Stomach smooth muscle (tissue), 2 donors: ENCODE results near the gene PLAGL2.

Source experiments
- H3K27ac ChIP-seq: one replicate; pipeline ENCODE4 v1.7.0; 2013; ENCODE audit warnings: mild to moderate bottlenecking, low read length, inconsistent platforms
- H3K27me3 ChIP-seq, 2 donors: one replicate each; pipeline ENCODE4 v1.7.0; 2013; ENCODE audit warnings: low read length in 2 of 2; ENCODE audit not compliant: insufficient read depth in 2 of 2, control insufficient read depth in 1 of 2
- H3K36me3 ChIP-seq, 2 donors: one replicate each; pipeline ENCODE4 v1.7.0; 2013; ENCODE audit warnings: low read length in 2 of 2; ENCODE audit not compliant: control insufficient read depth in 2 of 2, insufficient read depth in 2 of 2
- H3K4me1 ChIP-seq: one replicate; pipeline ENCODE4 v1.7.0; 2013; ENCODE audit warnings: low read length; ENCODE audit not compliant: control insufficient read depth, insufficient read depth
- H3K4me3 ChIP-seq, 2 donors: one replicate each; pipeline ENCODE4 v1.7.0; 2013; ENCODE audit warnings: low read length in 2 of 2
- H3K9ac ChIP-seq, 2 donors: one replicate each; pipeline ENCODE4 v1.7.0; 2013; ENCODE audit warnings: low read length in 2 of 2, mild to moderate bottlenecking in 1 of 2
- H3K9me3 ChIP-seq, 2 donors: one replicate each; pipeline ENCODE4 v1.7.0; 2013; ENCODE audit warnings: low read length in 2 of 2; ENCODE audit not compliant: control insufficient read depth in 2 of 2
- donor health status: healthy.
- donor health status: Pancreatic carcinoma.

PLAGL2 gene

GRCh38 chr20:32190616-32191415 is 16.7 kb downstream of the PLAGL2 start:
- Histone ChIP-seq H3K4me3 (peak overlapping the region; percentile 81 to 85), H3K36me3 (peaks cover 6 to 8% of the 10 kb centered on the region in 2 donors), H3K4me1 (peaks cover 34% of the 10 kb centered on the region), H3K9me3 (no peaks in the 10 kb centered on the region), H3K9ac (peak overlapping the region; percentile 79 to 90), H3K27ac (peak overlapping the region; percentile 66), H3K27me3 (no peaks in the 10 kb centered on the region)

DNA sequence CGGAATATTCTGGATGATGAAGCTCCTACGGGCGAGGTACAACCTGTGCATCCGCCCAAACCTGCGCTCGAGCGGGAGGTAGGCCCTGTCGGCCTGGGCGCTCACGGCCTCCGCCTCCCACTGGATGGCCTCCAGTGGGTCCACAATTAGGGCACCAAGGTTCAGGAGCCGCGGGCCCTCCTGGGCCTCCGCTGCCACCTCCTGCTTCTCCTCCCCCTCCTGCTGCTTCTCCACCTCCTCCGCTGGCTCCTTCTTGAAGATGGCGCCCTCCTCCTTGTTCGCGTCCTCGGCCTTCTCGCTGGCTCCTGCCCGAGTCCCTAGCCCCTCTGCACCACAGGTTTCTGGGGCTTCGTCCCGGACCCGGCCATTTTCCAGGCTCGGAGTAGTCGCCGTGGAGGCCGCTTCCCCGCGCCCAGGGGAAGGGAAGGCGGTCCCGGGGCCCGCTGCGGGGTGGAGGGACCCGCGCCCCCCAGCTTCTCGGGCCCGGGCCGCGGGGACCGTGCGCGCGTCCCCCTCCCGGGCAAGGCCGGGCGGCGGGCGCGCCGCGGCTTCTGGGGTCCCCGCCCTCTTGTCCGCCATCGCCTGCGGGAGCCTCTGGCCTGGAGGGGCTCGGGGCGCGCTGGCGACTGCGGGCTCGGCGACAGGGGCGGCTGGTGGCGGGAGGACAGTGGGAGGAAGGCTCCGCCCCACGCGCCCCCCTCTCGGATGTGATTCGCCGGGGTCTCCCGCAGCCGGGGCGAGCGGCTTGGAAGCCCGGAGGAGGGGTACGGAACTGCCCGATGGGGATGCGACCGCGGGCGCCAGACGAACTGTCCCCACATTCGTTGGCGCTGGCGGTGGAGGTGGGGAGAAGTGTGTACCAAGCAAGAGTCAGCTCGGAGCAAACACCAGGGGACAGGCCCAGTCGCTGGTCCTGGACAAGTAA is 17.6 kb downstream of the PLAGL2 start:
- peak overlapping the region; percentile 81 to 85 for H3K4me3 ChIP-seq
- peaks cover 34% of the 10 kb centered on the region for H3K4me1 ChIP-seq
- H3K36me3 ChIP-seq, result no peaks in the 10 kb centered on the region
- no peaks in the 10 kb centered on the region for H3K9me3 ChIP-seq
- no peaks in the 10 kb centered on the region for H3K27me3 ChIP-seq
- H3K27ac ChIP-seq, result peak overlapping the region; percentile 66
- peak overlapping the region; percentile 79 to 90 for H3K9ac ChIP-seq

- peaks cover 32% of the 10 kb centered on the region for H3K4me1 ChIP-seq
- peak overlapping the region; percentile 81 to 85 for H3K4me3 ChIP-seq
- H3K9me3 ChIP-seq, result no peaks in the 10 kb centered on the region
- H3K27ac ChIP-seq, result no peak overlapping the region
- no peaks in the 10 kb centered on the region for H3K27me3 ChIP-seq
- H3K9ac ChIP-seq, result peak overlapping the region; percentile 79 to 90
- H3K36me3 ChIP-seq, result no peaks in the 10 kb centered on the region
Observed at GRCh38 chr20:32189123-32189410, 18.5 kb downstream of the PLAGL2 start.

DNA sequence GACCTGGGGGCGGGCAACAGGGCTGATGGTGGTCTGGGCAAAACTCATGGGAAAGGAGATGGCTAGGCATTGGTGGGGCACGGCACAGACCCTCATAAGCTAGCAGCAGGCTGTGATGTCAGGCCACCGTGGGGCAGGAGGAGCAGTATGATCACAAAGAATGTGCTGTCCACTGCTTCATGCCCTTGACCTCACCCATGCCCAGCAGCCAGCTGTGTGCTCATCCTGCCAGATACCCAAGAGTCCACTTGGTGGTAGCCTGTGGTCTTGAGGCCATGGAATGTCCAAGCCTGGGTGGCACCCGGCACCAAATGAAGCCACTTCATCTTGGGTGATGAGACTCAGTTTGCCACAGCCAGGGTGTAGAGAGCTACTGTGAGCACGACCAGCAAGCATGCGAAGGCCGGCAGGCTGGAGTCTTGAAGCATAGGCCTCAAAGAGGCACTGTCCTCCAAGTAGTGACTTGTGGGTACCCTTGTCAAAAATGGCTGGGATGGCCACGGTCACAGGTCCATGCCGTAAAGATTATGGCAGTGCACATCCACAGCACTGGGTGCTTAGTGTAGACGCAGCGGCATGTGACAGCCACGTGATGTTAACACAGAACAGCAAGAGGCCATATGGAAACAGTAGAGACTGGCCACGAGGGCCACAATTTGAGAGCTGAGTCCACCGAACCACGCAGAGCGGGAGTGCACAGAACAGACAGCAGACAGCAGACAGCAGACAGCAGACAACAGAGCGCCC is 19.0 kb downstream of the PLAGL2 start:
- peaks cover 32% of the 10 kb centered on the region for H3K4me1 ChIP-seq
- peak overlapping the region in 1 of 2 donors; percentile 79 for H3K9ac ChIP-seq
- H3K27ac ChIP-seq, result no peak overlapping the region
- peak overlapping the region; percentile 81 to 85 for H3K4me3 ChIP-seq
- no peaks in the 10 kb centered on the region for H3K9me3 ChIP-seq
- no peaks in the 10 kb centered on the region for H3K27me3 ChIP-seq
- no peaks in the 10 kb centered on the region for H3K36me3 ChIP-seq

- H3K9me3 ChIP-seq, result no peaks in the 10 kb centered on the region
- no peak overlapping the region for H3K27ac ChIP-seq
- H3K27me3 ChIP-seq, result no peaks in the 10 kb centered on the region
- no peaks in the 10 kb centered on the region for H3K36me3 ChIP-seq
- H3K4me1 ChIP-seq, result peaks cover 23% of the 10 kb centered on the region
- H3K4me3 ChIP-seq, result no peak overlapping the region
- no peak overlapping the region for H3K9ac ChIP-seq
Observed at GRCh38 chr20:32186506-32186905, 21.0 kb downstream of the PLAGL2 start.

- Histone ChIP-seq H3K4me1 (peaks cover 17% of the 10 kb centered on the region), H3K9ac (no peak overlapping the region), H3K4me3 (no peak overlapping the region), H3K36me3 (no peaks in the 10 kb centered on the region), H3K27ac (no peak overlapping the region), H3K27me3 (no peaks in the 10 kb centered on the region), H3K9me3 (no peaks in the 10 kb centered on the region)
Observed at GRCh38 chr20:32184961-32185603, 22.5 kb downstream of the PLAGL2 start.

GRCh38 chr20:32183947-32184635 is 23.5 kb downstream of the PLAGL2 start:
- H3K4me1 ChIP-seq, result peaks cover 11% of the 10 kb centered on the region
- H3K36me3 ChIP-seq, result no peaks in the 10 kb centered on the region
- no peak overlapping the region for H3K9ac ChIP-seq
- no peak overlapping the region for H3K4me3 ChIP-seq
- H3K27me3 ChIP-seq, result no peaks in the 10 kb centered on the region
- H3K9me3 ChIP-seq, result no peaks in the 10 kb centered on the region
- H3K27ac ChIP-seq, result no peak overlapping the region

- Histone ChIP-seq H3K4me1 (no peaks in the 10 kb centered on the region), H3K9me3 (no peaks in the 10 kb centered on the region), H3K4me3 (no peak overlapping the region), H3K27ac (no peak overlapping the region), H3K27me3 (no peaks in the 10 kb centered on the region), H3K9ac (no peak overlapping the region), H3K36me3 (no peaks in the 10 kb centered on the region)
Observed at GRCh38 chr20:32181606-32182005, 25.9 kb downstream of the PLAGL2 start.

DNA sequence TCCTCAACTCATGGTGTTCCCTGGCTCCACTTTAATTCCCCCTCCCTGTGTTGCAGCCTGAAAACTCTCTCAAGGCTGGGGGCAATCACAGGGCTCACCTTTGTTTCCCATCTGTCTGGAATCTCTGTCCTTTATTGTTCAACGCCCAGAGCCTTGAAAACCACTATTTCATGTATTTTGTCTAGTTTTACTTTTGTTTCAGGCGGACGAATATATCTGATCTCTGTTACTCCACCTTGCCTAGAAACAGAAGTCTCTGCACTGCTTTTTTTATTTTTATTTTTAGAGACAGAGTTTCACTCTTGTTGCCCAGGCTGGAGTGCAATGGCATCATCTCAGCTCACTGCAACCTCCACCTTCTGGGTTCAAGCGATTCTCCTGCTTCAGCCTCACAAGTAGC is 27.6 kb downstream of the PLAGL2 start:
- H3K27me3 ChIP-seq, result no peaks in the 10 kb centered on the region
- no peak overlapping the region for H3K27ac ChIP-seq

DNA sequence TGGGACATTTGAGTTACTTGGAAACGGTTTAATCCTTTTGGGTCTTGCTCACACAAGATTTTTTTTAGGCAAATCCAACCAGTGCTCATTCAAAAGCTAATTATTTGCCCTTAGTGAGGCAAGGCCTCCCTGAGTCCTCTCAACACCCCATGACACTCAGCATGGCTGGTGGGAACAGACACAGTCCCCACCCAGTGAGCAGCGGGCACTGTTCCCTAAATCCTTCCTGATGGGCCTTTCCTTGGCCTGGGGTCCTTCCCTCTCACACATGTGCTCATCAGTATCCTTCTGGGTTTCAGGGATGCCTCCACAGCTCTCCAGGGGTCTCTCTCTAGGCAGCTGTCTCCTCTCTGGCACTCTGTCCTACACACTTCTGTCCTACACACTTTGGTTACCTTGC is 28.0 kb downstream of the PLAGL2 start:
- Histone ChIP-seq H3K27ac (no peak overlapping the region), H3K36me3 (no peaks in the 10 kb centered on the region), H3K9me3 (no peaks in the 10 kb centered on the region), H3K27me3 (no peaks in the 10 kb centered on the region), H3K4me3 (no peak overlapping the region), H3K9ac (no peak overlapping the region), H3K4me1 (no peaks in the 10 kb centered on the region)

More for the DNA sequence above, 27.6 kb downstream of the PLAGL2 start:
- Histone ChIP-seq H3K9me3 (no peaks in the 10 kb centered on the region), H3K4me3 (no peak overlapping the region), H3K36me3 (no peaks in the 10 kb centered on the region), H3K4me1 (no peaks in the 10 kb centered on the region), H3K9ac (no peak overlapping the region)
